Large intestine (tissue), 3 donors: ENCODE results near the gene LHFPL3. TPM values are rescaled to one million over a fixed set of nuclear protein-coding genes. Genes with fewer than 3 reads are reported as not detected.
"Not testable (repeated sequence)": the region's sequence is repeated elsewhere in the genome, so short reads cannot be mapped to it uniquely, and the experiment has no call there.

ENCODE experiments used
- DNase-seq, 2 donors: peaks; one replicate each; pipeline versions ENCODE4 v3.0.0 to v3.0.0-alpha.2; 2013
- H3K27ac ChIP-seq: one replicate; pipeline ENCODE4 v1.5.1; 2013; ENCODE audit warnings: low read length
- H3K27me3 ChIP-seq: 2 replicates; pipeline ENCODE4 v1.6.1; 2013; ENCODE audit warnings: low read length; ENCODE audit not compliant: control insufficient read depth, insufficient read depth
- H3K36me3 ChIP-seq: 2 replicates; pipeline ENCODE4 v1.6.1; 2013; ENCODE audit warnings: low read length; ENCODE audit not compliant: control insufficient read depth, insufficient read depth
- H3K4me1 ChIP-seq: one replicate; pipeline ENCODE4 v1.6.1; 2013; ENCODE audit warnings: low read length; ENCODE audit not compliant: control insufficient read depth, insufficient read depth
- H3K4me3 ChIP-seq: one replicate; pipeline ENCODE4 v1.5.1; 2013; ENCODE audit warnings: low read length
- H3K9me3 ChIP-seq: one replicate; pipeline ENCODE4 v1.6.1; 2013; ENCODE audit warnings: mild to moderate bottlenecking, low read depth, low read length, moderate library complexity; ENCODE audit not compliant: control insufficient read depth
- WGBS: methylation state at CpG from one replicate; pipeline ENCODE4 v1.1.5; 2013; ENCODE audit warnings: low lambda C conversion rate; ENCODE audit not compliant: insufficient coverage; 5-methylcytosine and 5-hydroxymethylcytosine counted together
- polyA plus RNA-seq: library from polyadenylated mRNA; unstranded; fragments of 120-200 nt; gene quantifications from one replicate; pipeline ENCODE4 v1.2.1, GENCODE V29; 2013

LHFPL3 gene
- polyA plus RNA-seq, 1 donor = 8.4 TPM

- no peaks in the 10 kb centered on the region for H3K36me3 ChIP-seq
- H3K9me3 ChIP-seq = no peaks in the 10 kb centered on the region
- no CpG with 5 or more reads among the region's 1 CpG for WGBS
- no peak overlapping the region for H3K4me3 ChIP-seq
- DNase-seq = no peak
- H3K27me3 ChIP-seq = no peaks in the 10 kb centered on the region
- no peak overlapping the region for H3K27ac ChIP-seq
- no peaks in the 10 kb centered on the region for H3K4me1 ChIP-seq
Measured at GRCh38 chr7:104657134-104657533, 328.7 kb downstream of the LHFPL3 start.

- Histone ChIP-seq H3K9me3 (no peaks in the 10 kb centered on the region), H3K4me3 (no peak overlapping the region)
- 61% methylated on average over 3 of the region's 5 CpGs for WGBS
Measured at GRCh38 chr7:104661575-104661974, 333.2 kb downstream of the LHFPL3 start.

GRCh38 chr7:104664648-104665047 is 336.2 kb downstream of the LHFPL3 start:
- DNase-seq = no peak
- no peak overlapping the region for H3K27ac ChIP-seq
- H3K4me1 ChIP-seq = no peaks in the 10 kb centered on the region
- 80% methylated on average over 1 of the region's 1 CpG for WGBS
- no peaks in the 10 kb centered on the region for H3K27me3 ChIP-seq
- no peaks in the 10 kb centered on the region for H3K9me3 ChIP-seq
- no peak overlapping the region for H3K4me3 ChIP-seq
- H3K36me3 ChIP-seq = no peaks in the 10 kb centered on the region

More at GRCh38 chr7:104661575-104661974, 333.2 kb downstream of the LHFPL3 start:
- H3K36me3 ChIP-seq = no peaks in the 10 kb centered on the region
- no peak for DNase-seq
- no peak overlapping the region for H3K27ac ChIP-seq
- H3K27me3 ChIP-seq = no peaks in the 10 kb centered on the region
- no peaks in the 10 kb centered on the region for H3K4me1 ChIP-seq

GRCh38 chr7:104677587-104677986 is 349.2 kb downstream of the LHFPL3 start:
- no peaks in the 10 kb centered on the region for H3K27me3 ChIP-seq
- WGBS = 29% methylated on average over 1 of the region's 5 CpGs
- no peak overlapping the region for H3K27ac ChIP-seq
- DNase-seq = no peak
- H3K4me3 ChIP-seq = no peak overlapping the region
- no peaks in the 10 kb centered on the region for H3K36me3 ChIP-seq
- no peaks in the 10 kb centered on the region for H3K9me3 ChIP-seq
- H3K4me1 ChIP-seq = no peaks in the 10 kb centered on the region

- Histone ChIP-seq H3K9me3 (no peaks in the 10 kb centered on the region), H3K4me1 (no peaks in the 10 kb centered on the region), H3K4me3 (no peak overlapping the region), H3K27ac (no peak overlapping the region), H3K27me3 (no peaks in the 10 kb centered on the region), H3K36me3 (no peaks in the 10 kb centered on the region)
- no CpG with 5 or more reads among the region's 1 CpG for WGBS
- no peak for DNase-seq
Measured at GRCh38 chr7:104679085-104679484, 350.7 kb downstream of the LHFPL3 start.

GRCh38 chr7:104686286-104686685 is 357.9 kb downstream of the LHFPL3 start:
- Histone ChIP-seq H3K27me3 (no peaks in the 10 kb centered on the region), H3K4me3 (no peak overlapping the region), H3K9me3 (no peaks in the 10 kb centered on the region), H3K4me1 (no peaks in the 10 kb centered on the region), H3K36me3 (no peaks in the 10 kb centered on the region), H3K27ac (no peak overlapping the region)
- no peak for DNase-seq
- no CpG with 5 or more reads among the region's 1 CpG for WGBS

GRCh38 chr7:104694710-104695109 is 366.3 kb downstream of the LHFPL3 start:
- no peak for DNase-seq
- Histone ChIP-seq H3K4me3 (no peak overlapping the region), H3K4me1 (no peaks in the 10 kb centered on the region), H3K9me3 (no peaks in the 10 kb centered on the region), H3K36me3 (no peaks in the 10 kb centered on the region), H3K27ac (no peak overlapping the region), H3K27me3 (no peaks in the 10 kb centered on the region)
- 16% methylated on average over 2 of the region's 2 CpGs for whole genome bisulfite sequencing

- no peak overlapping the region for H3K27ac ChIP-seq
- DNase-seq = no peak
Measured at GRCh38 chr7:104695563-104695962, 367.2 kb downstream of the LHFPL3 start.

GRCh38 chr7:104700336-104700735 is 371.9 kb downstream of the LHFPL3 start:
- H3K9me3 ChIP-seq = no peaks in the 10 kb centered on the region
- no peak overlapping the region for H3K4me3 ChIP-seq
- H3K36me3 ChIP-seq = no peaks in the 10 kb centered on the region
- WGBS = no CpG with 5 or more reads among the region's 1 CpG
- H3K4me1 ChIP-seq = no peaks in the 10 kb centered on the region
- H3K27me3 ChIP-seq = no peaks in the 10 kb centered on the region
- DNase-seq = no peak
- no peak overlapping the region for H3K27ac ChIP-seq

More at GRCh38 chr7:104695563-104695962, 367.2 kb downstream of the LHFPL3 start:
- H3K36me3 ChIP-seq = no peaks in the 10 kb centered on the region
- no peaks in the 10 kb centered on the region for H3K9me3 ChIP-seq
- no peaks in the 10 kb centered on the region for H3K4me1 ChIP-seq
- no peak overlapping the region for H3K4me3 ChIP-seq
- H3K27me3 ChIP-seq = no peaks in the 10 kb centered on the region

- H3K9me3 ChIP-seq, H3K4me3 ChIP-seq, H3K27me3 ChIP-seq, H3K4me1 ChIP-seq, H3K36me3 ChIP-seq, H3K27ac ChIP-seq, DNase-seq: not testable (repeated sequence)
- no CpG with 5 or more reads among the region's 2 CpGs for WGBS
Measured at GRCh38 chr7:104721027-104721426, 392.6 kb downstream of the LHFPL3 start.

GRCh38 chr7:104723001-104723400 is 394.6 kb downstream of the LHFPL3 start:
- H3K4me1 ChIP-seq = no peaks in the 10 kb centered on the region
- no peaks in the 10 kb centered on the region for H3K36me3 ChIP-seq
- H3K27me3 ChIP-seq = no peaks in the 10 kb centered on the region
- no peak overlapping the region for H3K27ac ChIP-seq
- H3K4me3 ChIP-seq = no peak overlapping the region
- no peaks in the 10 kb centered on the region for H3K9me3 ChIP-seq
- 100% methylated on average over 1 of the region's 2 CpGs for WGBS
- no peak for DNase-seq
